Vagina (tissue), 2 donors: Measurements from ENCODE around the gene OAS2. TPM values are rescaled to one million over a fixed set of nuclear protein-coding genes. Genes with fewer than 3 reads are reported as not detected.

ENCODE experiments used
- DNase-seq, 2 donors: peaks; one replicate each; pipeline ENCODE4 v3.0.0-alpha.2; 2017; ENCODE audit errors: extremely low spot score in 2 of 2
- H3K27ac ChIP-seq: fragments of 200-600 bp; sonication (generic); one replicate; pipeline ENCODE4 v1.5.1; 2019
- H3K27me3 ChIP-seq: fragments of 200-600 bp; sonication (generic); one replicate; pipeline ENCODE4 v1.5.1; 2019
- H3K36me3 ChIP-seq, 2 donors: fragments of 200-600 bp; sonication (generic); one replicate each; pipeline ENCODE4 v1.5.1; 2017 to 2019
- H3K4me1 ChIP-seq: fragments of 200-600 bp; sonication (generic); one replicate; pipeline ENCODE4 v1.5.1; 2019
- H3K4me3 ChIP-seq, 2 donors: fragments of 200-600 bp; sonication (generic); 1 replicate in 1 of 2; 2 replicates in 1 of 2; pipeline ENCODE4 v1.5.1; 2016 to 2019
- H3K9me3 ChIP-seq: fragments of 200-600 bp; sonication (generic); one replicate; pipeline ENCODE4 v1.5.1; 2019
- CTCF ChIP-seq, 3 experiments: fragments of 450-650 bp in 2 of 3; fragments of 200-600 bp in 1 of 3; sonication (generic) in 1 of 3; IDR thresholded peaks; one replicate each; pipeline ENCODE4 v1.5.1; 2017 to 2019; ENCODE audit warnings: antibody characterized with exemption in 3 of 3, mild to moderate bottlenecking in 2 of 3, moderate library complexity in 2 of 3
- POLR2A ChIP-seq, 2 donors: fragments of 450-650 bp; IDR thresholded peaks; one replicate each; pipeline ENCODE4 v1.6.1; 2017; ENCODE audit warnings: antibody characterized with exemption in 2 of 2, mild to moderate bottlenecking in 2 of 2, moderate library complexity in 2 of 2
- POLR2AphosphoS5 ChIP-seq, 2 donors: sonication (generic); formaldehyde crosslinking; IDR thresholded peaks; one replicate each; pipeline ENCODE4 v1.9.0; 2017; ENCODE audit warnings: antibody characterized with exemption in 2 of 2, mild to moderate bottlenecking in 2 of 2, low read depth in 1 of 2; ENCODE audit not compliant: insufficient read depth in 1 of 2
- intact Hi-C: fragments of 100-400 bp; cut with DNase I; formaldehyde crosslinking; loops from one replicate; pipeline ENCODE4 v1.15.1; 2023
- total RNA-seq: library from RNA; depleted of rRNA; stranded (reverse); fragments of >200 nt; gene quantifications from one replicate; pipeline ENCODE4 v1.2.3, GENCODE V29; 2016

The OAS2 gene, protein sequence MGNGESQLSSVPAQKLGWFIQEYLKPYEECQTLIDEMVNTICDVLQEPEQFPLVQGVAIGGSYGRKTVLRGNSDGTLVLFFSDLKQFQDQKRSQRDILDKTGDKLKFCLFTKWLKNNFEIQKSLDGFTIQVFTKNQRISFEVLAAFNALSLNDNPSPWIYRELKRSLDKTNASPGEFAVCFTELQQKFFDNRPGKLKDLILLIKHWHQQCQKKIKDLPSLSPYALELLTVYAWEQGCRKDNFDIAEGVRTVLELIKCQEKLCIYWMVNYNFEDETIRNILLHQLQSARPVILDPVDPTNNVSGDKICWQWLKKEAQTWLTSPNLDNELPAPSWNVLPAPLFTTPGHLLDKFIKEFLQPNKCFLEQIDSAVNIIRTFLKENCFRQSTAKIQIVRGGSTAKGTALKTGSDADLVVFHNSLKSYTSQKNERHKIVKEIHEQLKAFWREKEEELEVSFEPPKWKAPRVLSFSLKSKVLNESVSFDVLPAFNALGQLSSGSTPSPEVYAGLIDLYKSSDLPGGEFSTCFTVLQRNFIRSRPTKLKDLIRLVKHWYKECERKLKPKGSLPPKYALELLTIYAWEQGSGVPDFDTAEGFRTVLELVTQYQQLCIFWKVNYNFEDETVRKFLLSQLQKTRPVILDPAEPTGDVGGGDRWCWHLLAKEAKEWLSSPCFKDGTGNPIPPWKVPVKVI
- 14.0 TPM for total RNA-seq

DNA sequence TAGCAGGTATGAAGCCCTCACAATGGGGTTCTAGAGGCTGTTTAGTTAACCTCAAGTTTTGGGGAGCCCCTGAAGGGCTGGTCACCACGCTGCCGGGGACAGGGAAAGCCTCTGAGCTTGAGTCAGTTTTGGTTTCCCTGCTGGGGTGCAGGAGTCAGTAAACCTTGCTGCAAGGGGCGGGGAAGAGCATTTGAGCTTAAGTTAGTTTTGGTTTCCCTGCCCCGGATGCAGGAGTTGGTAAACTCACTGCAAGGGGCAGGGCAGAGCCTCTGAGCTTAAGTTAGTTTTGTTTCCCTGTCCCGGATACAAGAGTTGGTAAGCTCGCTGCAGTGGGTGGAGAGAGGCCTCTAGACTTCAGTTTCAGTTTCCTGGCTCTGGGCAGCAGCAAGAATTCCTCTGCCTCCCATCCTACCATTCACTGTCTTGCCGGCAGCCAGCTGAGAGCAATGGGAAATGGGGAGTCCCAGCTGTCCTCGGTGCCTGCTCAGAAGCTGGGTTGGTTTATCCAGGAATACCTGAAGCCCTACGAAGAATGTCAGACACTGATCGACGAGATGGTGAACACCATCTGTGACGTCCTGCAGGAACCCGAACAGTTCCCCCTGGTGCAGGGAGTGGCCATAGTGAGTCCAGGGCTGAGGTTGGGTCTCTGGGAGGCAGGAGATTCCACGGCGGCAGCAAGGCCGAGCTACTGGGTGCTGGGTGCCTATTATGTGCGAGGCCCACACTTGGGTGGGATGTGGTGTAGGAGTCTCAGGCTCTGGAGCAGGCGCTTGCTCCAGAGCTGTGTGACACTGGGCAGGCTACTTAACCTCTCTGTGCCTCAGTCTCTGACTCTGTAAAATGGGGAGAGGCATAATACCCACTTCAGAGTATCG is at the start of gene OAS2:
Gene OAS2 (plus strand): TSS at position 357 of the 878 bp plus-strand sequence. CDS start 90 bp downstream, at position 447.
- peak; percentile 87 to 95 for DNase-seq
- TF ChIP-seq POLR2AphosphoS5 (IDR thresholded peaks at IDR 0.05; ENCODE audit: insufficient read depth in 1 of 2, low read depth in 1 of 2): peak; percentile 41 to 55
- no peak for TF ChIP-seq CTCF (IDR thresholded peaks at IDR 0.05)
- intact Hi-C loops: no loop called here

GRCh38 chr12:112928978-112929377 is 49.3 kb upstream of the OAS2 start:
- no peak for TF ChIP-seq CTCF (IDR thresholded peaks at IDR 0.05)
- no peak for TF ChIP-seq POLR2AphosphoS5 (IDR thresholded peaks at IDR 0.05; ENCODE audit: insufficient read depth in 1 of 2, low read depth in 1 of 2)
- no peak for TF ChIP-seq POLR2A (IDR thresholded peaks at IDR 0.05)
- Histone ChIP-seq H3K9me3 (no peaks in the 10 kb centered on the region), H3K4me1 (no peaks in the 10 kb centered on the region), H3K27ac (no peak overlapping the region), H3K36me3 (no peaks in the 10 kb centered on the region), H3K4me3 (no peak overlapping the region), H3K27me3 (no peaks in the 10 kb centered on the region)
- DNase-seq: peak in 1 of 2 donors; percentile 64
- intact Hi-C loops: no loop called here

More for the DNA sequence above, at the start of gene OAS2:
- H3K9me3 ChIP-seq: no peaks in the 10 kb centered on the region
- peaks cover 25% of the 10 kb centered on the region for H3K4me1 ChIP-seq
- H3K4me3 ChIP-seq: peak within 1 kb of the TSS; percentile 50 to 53
- peak within 1 kb of the TSS; percentile 84 for H3K27ac ChIP-seq
- H3K27me3 ChIP-seq: no peaks in the 10 kb centered on the region
- H3K36me3 ChIP-seq: no peaks in the 10 kb centered on the region

GRCh38 chr12:112929715-112930114 is 48.6 kb upstream of the OAS2 start:
- no peaks in the 10 kb centered on the region for H3K4me1 ChIP-seq
- H3K9me3 ChIP-seq: no peaks in the 10 kb centered on the region
- TF ChIP-seq CTCF (IDR thresholded peaks at IDR 0.05): no peak
- no peak for TF ChIP-seq POLR2AphosphoS5 (IDR thresholded peaks at IDR 0.05; ENCODE audit: insufficient read depth in 1 of 2, low read depth in 1 of 2)
- no peak for TF ChIP-seq POLR2A (IDR thresholded peaks at IDR 0.05)
- H3K4me3 ChIP-seq: no peak overlapping the region
- DNase-seq: no peak
- H3K27me3 ChIP-seq: no peaks in the 10 kb centered on the region
- intact Hi-C loops: no loop called here
- H3K27ac ChIP-seq: no peak overlapping the region
- no peaks in the 10 kb centered on the region for H3K36me3 ChIP-seq

DNA sequence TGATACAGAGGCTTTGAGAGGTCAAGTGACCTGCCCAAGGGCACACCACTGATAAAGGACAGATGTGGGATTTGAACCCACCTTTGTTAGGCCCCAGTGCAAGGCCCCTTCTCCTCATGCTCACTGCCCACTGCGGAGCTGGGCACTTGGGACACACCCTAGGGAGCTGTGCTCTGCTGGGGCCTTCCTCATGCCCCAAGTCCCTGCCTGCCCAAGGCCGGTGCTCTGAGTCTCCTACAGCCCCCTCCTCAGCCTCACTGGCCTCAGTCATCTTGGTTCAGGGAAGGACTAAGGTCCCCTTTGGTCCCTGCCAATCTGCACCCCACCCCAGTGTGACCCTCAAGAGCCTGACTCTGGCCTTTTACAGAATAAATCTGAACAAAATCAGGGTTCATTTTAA is 48.0 kb upstream of the OAS2 start:
- Histone ChIP-seq H3K36me3 (no peaks in the 10 kb centered on the region), H3K4me3 (no peak overlapping the region), H3K4me1 (no peaks in the 10 kb centered on the region), H3K27ac (no peak overlapping the region), H3K9me3 (no peaks in the 10 kb centered on the region), H3K27me3 (no peaks in the 10 kb centered on the region)
- intact Hi-C loops: no loop called here
- peak in 1 of 2 donors; percentile 82 for DNase-seq
- TF ChIP-seq CTCF (IDR thresholded peaks at IDR 0.05) (no peak), POLR2A (IDR thresholded peaks at IDR 0.05) (no peak), POLR2AphosphoS5 (IDR thresholded peaks at IDR 0.05; ENCODE audit: insufficient read depth in 1 of 2, low read depth in 1 of 2) (no peak)
